Gastroesophageal sphincter (tissue), 3 donors: ENCODE data around the gene RPL12.

Experiments used
- CTCF ChIP-seq, 4 experiments: fragments of 200-600 bp in 2 of 4; fragments of 450-650 bp in 2 of 4; sonication (generic) in 1 of 4; IDR thresholded peaks; one replicate each; pipeline ENCODE4 v1.5.1; 2017 to 2019; ENCODE audit warnings: antibody characterized with exemption in 4 of 4, mild to moderate bottlenecking in 2 of 4, moderate library complexity in 2 of 4
- POLR2A ChIP-seq, 2 donors: fragments of 450-650 bp; IDR thresholded peaks; one replicate each; pipeline ENCODE4 v1.6.1; 2017; ENCODE audit warnings: antibody characterized with exemption in 2 of 2, mild to moderate bottlenecking in 2 of 2, moderate library complexity in 1 of 2
- POLR2AphosphoS5 ChIP-seq: sonication (generic); formaldehyde crosslinking; IDR thresholded peaks from one replicate; pipeline ENCODE4 v1.6.1; 2017; ENCODE audit warnings: antibody characterized with exemption

GRCh38 chr9:127444921-127445850, 6.0 kb downstream of the RPL12 start:
- TF ChIP-seq POLR2A (IDR thresholded peaks at IDR 0.05) = no peak
- peak; percentile 44 for TF ChIP-seq POLR2AphosphoS5
- TF ChIP-seq CTCF (IDR thresholded peaks at IDR 0.05) = no peak
